ENCODE results near the gene TREM2.

- TF ChIP-seq, protein P1, sequence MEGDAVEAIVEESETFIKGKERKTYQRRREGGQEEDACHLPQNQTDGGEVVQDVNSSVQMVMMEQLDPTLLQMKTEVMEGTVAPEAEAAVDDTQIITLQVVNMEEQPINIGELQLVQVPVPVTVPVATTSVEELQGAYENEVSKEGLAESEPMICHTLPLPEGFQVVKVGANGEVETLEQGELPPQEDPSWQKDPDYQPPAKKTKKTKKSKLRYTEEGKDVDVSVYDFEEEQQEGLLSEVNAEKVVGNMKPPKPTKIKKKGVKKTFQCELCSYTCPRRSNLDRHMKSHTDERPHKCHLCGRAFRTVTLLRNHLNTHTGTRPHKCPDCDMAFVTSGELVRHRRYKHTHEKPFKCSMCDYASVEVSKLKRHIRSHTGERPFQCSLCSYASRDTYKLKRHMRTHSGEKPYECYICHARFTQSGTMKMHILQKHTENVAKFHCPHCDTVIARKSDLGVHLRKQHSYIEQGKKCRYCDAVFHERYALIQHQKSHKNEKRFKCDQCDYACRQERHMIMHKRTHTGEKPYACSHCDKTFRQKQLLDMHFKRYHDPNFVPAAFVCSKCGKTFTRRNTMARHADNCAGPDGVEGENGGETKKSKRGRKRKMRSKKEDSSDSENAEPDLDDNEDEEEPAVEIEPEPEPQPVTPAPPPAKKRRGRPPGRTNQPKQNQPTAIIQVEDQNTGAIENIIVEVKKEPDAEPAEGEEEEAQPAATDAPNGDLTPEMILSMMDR (IDR thresholded peaks at IDR 0.05; ENCODE audit: poor library complexity) = no peak
- no peak for TF ChIP-seq EZH2phosphoT487 (IDR thresholded peaks at IDR 0.05; ENCODE audit: low read depth, severe bottlenecking, unreplicated experiment)
Measured at GRCh38 chr6:41163419-41163717, 452 bp upstream of the TREM2 start.

All from hepatocyte (in vitro differentiated cells).